ENCODE results near the gene UBAP1. TPM values are rescaled to one million over a fixed set of nuclear protein-coding genes. Genes with fewer than 3 reads are reported as not detected.
A peak's percentile ranks its signal among the peaks of the same experiment; 100 is the strongest.
"Not testable (repeated sequence)": the region's sequence is repeated elsewhere in the genome, so short reads cannot be mapped to it uniquely, and the experiment has no call there.

The UBAP1 gene
- 18.3 and 22.6 TPM in 2 replicates for total RNA-seq (2014; rRNA removed; shearing (Covaris generic); ENCODE audit: low replicate concordance)

DNA sequence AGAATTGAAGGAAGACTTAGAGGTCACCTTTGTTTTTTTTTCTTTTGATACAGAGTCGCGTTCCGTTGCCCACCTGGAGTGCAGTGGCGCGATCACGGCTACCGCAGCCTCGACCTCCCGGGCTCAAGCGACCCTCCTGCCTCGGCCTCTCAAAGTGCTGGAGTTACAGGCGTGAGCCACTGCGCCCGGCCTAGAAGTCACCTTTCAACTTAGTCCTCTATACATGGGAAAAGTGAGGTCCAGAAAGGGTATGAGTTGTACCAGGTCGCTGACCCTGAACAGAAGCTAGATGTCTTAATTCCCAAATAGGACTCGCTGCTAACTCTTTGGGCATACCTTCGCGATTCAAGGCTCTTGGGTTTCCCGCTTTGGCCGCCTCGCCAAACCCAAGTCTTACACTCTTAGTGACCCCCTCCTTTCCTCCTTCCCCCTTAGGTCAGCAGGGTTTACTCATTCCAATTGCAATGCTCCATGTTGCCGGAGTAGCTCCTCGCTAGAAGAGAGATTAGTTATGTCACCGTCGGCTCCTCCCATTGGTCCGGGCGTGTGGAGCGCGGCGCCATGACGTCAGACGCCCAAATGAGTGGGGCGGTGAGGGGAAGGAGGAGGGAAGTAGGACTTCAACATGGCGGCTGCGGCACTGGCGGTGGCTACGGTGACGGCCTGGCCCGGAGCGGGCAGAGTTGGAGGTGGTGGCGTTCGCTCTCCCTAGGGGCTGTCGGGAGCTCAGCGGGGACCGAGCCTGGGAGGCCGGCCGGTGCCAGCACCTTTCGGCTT, at the start of gene UBAP1:
UBAP1 (plus strand) TSS at position 608 of the 777 bp plus-strand sequence. CDS start 41,872 bp downstream, outside the sequence.
- Histone ChIP-seq H3K36me3 (ENCODE audit: insufficient read depth, low read length) (no peaks in the 10 kb centered on the region), H2AFZ (ENCODE audit: low read length) (peak within 1 kb of the TSS; percentile 97), H4K20me1 (ENCODE audit: insufficient read depth, low read depth, low read length) (no peaks in the 10 kb centered on the region), H3K27ac (ENCODE audit: low read length) (peak within 1 kb of the TSS; percentile 40), H3K79me2 (ENCODE audit: low read length) (peaks cover 49% of the 10 kb centered on the region), H3K4me1 (ENCODE audit: low read length) (peaks cover 16% of the 10 kb centered on the region), H3K9ac (ENCODE audit: low read length) (peak within 1 kb of the TSS; percentile 85), H3K27me3 (ENCODE audit: low read length) (no peaks in the 10 kb centered on the region), H3K9me3 (ENCODE audit: low read length) (no peaks in the 10 kb centered on the region), H3K9me2 (replicated peaks; ENCODE audit: insufficient read depth, low read length) (no peaks in the 10 kb centered on the region), H3K4me2 (ENCODE audit: low read depth, low read length, poor library complexity, severe bottlenecking) (peak within 1 kb of the TSS; percentile 90), H3K4me3 (ENCODE audit: low read length) (peak within 1 kb of the TSS; percentile 95)
- DNase-seq, result peak; percentile 98

DNA sequence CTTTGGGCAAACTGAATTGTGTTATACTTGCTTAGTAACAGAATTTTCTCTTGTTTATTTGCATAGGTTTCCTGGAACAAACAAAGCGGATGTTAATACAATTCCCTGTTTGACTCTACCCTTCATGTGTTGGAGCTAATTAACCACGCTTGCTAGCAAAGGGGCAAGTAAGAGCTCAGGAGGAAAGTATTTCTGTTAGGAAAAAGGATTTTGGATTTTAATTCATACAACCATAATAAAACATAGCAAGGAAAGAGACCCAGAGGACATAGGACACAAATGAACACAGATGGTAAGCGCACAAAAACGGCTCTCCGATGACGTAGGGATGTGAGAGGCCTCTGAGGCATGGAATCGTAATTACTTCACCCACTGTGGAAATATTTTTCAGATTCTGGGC, 47.3 kb upstream of the UBAP1 start:
- no peaks in the 10 kb centered on the region for H3K9me3 ChIP-seq (ENCODE audit: low read length)
- H3K27me3 ChIP-seq (ENCODE audit: low read length), result no peaks in the 10 kb centered on the region
- no peak overlapping the region for H3K4me3 ChIP-seq (ENCODE audit: low read length)
- no peaks in the 10 kb centered on the region for H3K9me2 ChIP-seq (replicated peaks; ENCODE audit: insufficient read depth, low read length)
- no peak overlapping the region for H2AFZ ChIP-seq (ENCODE audit: low read length)
- no peaks in the 10 kb centered on the region for H3K79me2 ChIP-seq (ENCODE audit: low read length)
- peaks cover 12% of the 10 kb centered on the region for H3K4me1 ChIP-seq (ENCODE audit: low read length)
- no peak for DNase-seq
- H3K36me3 ChIP-seq (ENCODE audit: insufficient read depth, low read length), result no peaks in the 10 kb centered on the region
- no peak overlapping the region for H3K4me2 ChIP-seq (ENCODE audit: low read depth, low read length, poor library complexity, severe bottlenecking)
- no peaks in the 10 kb centered on the region for H4K20me1 ChIP-seq (ENCODE audit: insufficient read depth, low read depth, low read length)
- H3K9ac ChIP-seq (ENCODE audit: low read length), result no peak overlapping the region
- no peak overlapping the region for H3K27ac ChIP-seq (ENCODE audit: low read length)

DNA sequence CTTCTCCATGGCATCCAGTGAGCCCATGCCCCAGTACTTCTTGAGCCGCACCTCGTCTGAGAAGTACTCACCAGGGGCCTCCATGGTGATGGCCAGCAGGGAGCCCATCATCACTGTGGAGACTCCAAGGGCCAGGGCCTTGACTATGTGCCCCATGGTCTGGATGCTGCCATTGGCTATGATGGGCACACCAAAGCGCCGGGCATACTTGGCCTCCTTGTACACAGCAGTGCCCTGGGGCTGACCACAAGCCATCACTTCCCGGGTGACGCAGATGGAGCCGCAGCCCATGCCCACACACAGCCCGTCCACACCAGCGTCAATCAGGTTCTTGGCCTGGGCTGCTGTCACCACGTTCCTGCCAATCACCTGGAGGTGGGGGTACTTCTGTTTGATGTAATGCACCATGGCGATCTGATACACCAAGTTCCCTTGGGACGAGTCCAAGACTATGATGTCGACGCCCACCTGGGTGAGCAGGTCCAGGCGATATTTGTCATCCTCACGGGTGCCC, 45.4 kb upstream of the UBAP1 start:
- H3K79me2 ChIP-seq (ENCODE audit: low read length), result no peaks in the 10 kb centered on the region
- H3K4me2 ChIP-seq (ENCODE audit: low read depth, low read length, poor library complexity, severe bottlenecking), result no peak overlapping the region
- no peak overlapping the region for H3K27ac ChIP-seq (ENCODE audit: low read length)
- no peak overlapping the region for H3K9ac ChIP-seq (ENCODE audit: low read length)
- H3K9me3 ChIP-seq (ENCODE audit: low read length), result no peaks in the 10 kb centered on the region
- H3K4me1 ChIP-seq (ENCODE audit: low read length), result no peaks in the 10 kb centered on the region
- DNase-seq, result no peak
- H3K9me2 ChIP-seq (replicated peaks; ENCODE audit: insufficient read depth, low read length), result no peaks in the 10 kb centered on the region
- no peaks in the 10 kb centered on the region for H3K27me3 ChIP-seq (ENCODE audit: low read length)
- no peaks in the 10 kb centered on the region for H4K20me1 ChIP-seq (ENCODE audit: insufficient read depth, low read depth, low read length)
- no peak overlapping the region for H2AFZ ChIP-seq (ENCODE audit: low read length)
- no peaks in the 10 kb centered on the region for H3K36me3 ChIP-seq (ENCODE audit: insufficient read depth, low read length)
- H3K4me3 ChIP-seq (ENCODE audit: low read length), result no peak overlapping the region

DNA sequence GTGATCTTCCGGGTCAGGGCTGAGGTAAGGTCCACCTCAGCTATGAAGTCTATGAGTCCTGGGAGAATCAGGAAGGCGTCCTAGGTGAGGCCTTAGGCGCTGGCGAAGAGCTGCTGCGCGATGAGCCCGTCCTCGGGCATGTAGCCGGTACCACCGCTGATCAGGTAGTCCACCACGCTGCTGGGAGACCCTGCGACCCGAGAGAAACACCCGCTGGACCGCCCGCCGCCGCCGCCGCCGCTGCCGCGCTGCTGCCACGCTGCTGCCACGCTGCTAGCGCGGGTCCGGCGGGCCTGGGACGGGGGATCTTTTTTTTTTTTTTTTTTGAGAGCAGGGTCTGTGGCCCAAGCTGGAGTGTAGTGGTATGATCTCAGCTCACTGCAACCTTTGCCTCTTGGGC, 44.3 kb upstream of the UBAP1 start:
- no peaks in the 10 kb centered on the region for H3K9me3 ChIP-seq (ENCODE audit: low read length)
- no peaks in the 10 kb centered on the region for H3K36me3 ChIP-seq (ENCODE audit: insufficient read depth, low read length)
- peak; percentile 16 for DNase-seq
- no peaks in the 10 kb centered on the region for H3K79me2 ChIP-seq (ENCODE audit: low read length)
- H4K20me1 ChIP-seq (ENCODE audit: insufficient read depth, low read depth, low read length), result no peaks in the 10 kb centered on the region
- H3K27me3 ChIP-seq (ENCODE audit: low read length), result no peaks in the 10 kb centered on the region
- no peaks in the 10 kb centered on the region for H3K9me2 ChIP-seq (replicated peaks; ENCODE audit: insufficient read depth, low read length)
- no peaks in the 10 kb centered on the region for H3K4me1 ChIP-seq (ENCODE audit: low read length)
- no peak overlapping the region for H2AFZ ChIP-seq (ENCODE audit: low read length)
- H3K4me3 ChIP-seq (ENCODE audit: low read length), result no peak overlapping the region
- no peak overlapping the region for H3K27ac ChIP-seq (ENCODE audit: low read length)
- no peak overlapping the region for H3K4me2 ChIP-seq (ENCODE audit: low read depth, low read length, poor library complexity, severe bottlenecking)
- H3K9ac ChIP-seq (ENCODE audit: low read length), result no peak overlapping the region

DNA sequence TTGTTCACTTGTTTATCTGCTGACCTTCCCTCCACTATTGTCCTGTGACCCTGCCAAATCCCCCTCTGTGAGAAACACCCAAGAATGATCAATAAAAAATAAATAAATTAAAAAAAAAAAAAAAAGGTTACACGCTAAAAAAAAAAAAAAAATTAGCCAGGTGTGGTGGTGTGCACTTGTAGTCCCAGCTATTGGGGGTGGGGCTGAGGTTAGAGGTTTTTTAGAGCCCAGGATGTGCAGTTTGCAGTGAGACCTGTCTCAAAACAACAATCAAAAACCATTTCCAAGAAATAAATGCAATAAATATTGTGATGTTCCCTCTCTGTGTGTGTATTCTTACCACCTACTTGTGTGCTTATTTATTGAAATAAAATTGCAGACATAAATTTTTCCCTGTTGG, 40.2 kb upstream of the UBAP1 start:
- DNase-seq; H3K36me3 ChIP-seq (ENCODE audit: insufficient read depth, low read length); H3K9me3 ChIP-seq (ENCODE audit: low read length); H3K79me2 ChIP-seq (ENCODE audit: low read length); H3K4me2 ChIP-seq (ENCODE audit: low read depth, low read length, poor library complexity, severe bottlenecking); H4K20me1 ChIP-seq (ENCODE audit: insufficient read depth, low read depth, low read length); H3K27me3 ChIP-seq (ENCODE audit: low read length); H3K4me1 ChIP-seq (ENCODE audit: low read length); H2AFZ ChIP-seq (ENCODE audit: low read length); H3K9me2 ChIP-seq (replicated peaks; ENCODE audit: insufficient read depth, low read length); H3K9ac ChIP-seq (ENCODE audit: low read length); H3K4me3 ChIP-seq (ENCODE audit: low read length); H3K27ac ChIP-seq (ENCODE audit: low read length): not testable (repeated sequence)

DNA sequence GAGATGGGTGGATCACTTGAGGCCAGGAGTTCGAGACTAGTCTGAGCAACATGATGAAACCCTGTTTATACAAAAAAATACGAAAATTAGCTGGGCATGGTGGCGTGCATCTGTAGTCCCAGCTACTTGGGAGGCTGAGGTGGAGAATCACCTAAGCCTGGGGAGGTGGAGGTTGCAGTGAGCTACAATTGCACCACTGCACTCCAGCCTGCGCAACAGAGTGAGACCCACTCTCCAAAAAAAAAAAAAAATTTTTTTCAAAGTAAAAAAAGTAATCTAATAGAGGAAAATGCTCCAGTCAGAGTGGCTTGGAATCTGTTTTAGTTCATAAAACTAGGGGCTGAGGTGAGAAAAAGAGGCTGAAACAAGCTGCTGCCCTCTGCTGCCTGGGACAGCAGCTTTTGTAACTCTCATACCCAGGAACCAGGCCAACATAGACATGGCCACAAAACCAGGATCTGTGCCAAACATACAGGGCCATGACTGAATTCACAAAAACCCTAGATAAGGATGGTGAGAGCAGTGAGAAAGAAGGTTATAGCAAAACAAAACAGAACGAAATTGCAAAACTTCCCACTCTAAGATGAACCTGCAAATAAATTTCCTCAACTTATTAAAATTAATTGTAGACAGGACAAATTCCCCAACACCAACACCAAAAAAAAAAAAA, 39.2 kb upstream of the UBAP1 start:
- no peaks in the 10 kb centered on the region for H3K27me3 ChIP-seq (ENCODE audit: low read length)

DNA sequence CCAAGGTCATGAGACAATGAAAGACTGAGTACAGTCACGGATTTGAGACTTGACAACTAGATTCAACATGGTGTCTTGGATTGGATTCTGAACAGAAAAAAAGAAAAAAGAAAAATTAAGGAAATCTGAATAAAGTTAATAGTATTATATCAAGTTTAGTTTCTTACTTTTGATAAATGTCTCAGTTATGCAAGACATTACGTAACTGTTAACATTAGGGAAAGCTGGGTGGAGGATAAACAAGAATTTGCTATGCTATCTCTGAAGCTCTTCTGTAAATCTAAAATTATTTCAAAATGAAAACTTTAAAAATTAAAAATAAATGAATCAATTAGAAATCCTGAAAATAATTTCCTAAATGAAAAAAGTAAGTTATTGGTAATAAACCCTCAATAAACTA, 38.0 kb upstream of the UBAP1 start:
- Histone ChIP-seq H3K27ac (ENCODE audit: low read length) (no peak overlapping the region), H3K79me2 (ENCODE audit: low read length) (no peaks in the 10 kb centered on the region), H3K4me1 (ENCODE audit: low read length) (no peaks in the 10 kb centered on the region), H3K9me3 (ENCODE audit: low read length) (no peaks in the 10 kb centered on the region), H3K4me2 (ENCODE audit: low read depth, low read length, poor library complexity, severe bottlenecking) (no peak overlapping the region), H3K36me3 (ENCODE audit: insufficient read depth, low read length) (no peaks in the 10 kb centered on the region), H3K9ac (ENCODE audit: low read length) (no peak overlapping the region), H3K4me3 (ENCODE audit: low read length) (no peak overlapping the region), H4K20me1 (ENCODE audit: insufficient read depth, low read depth, low read length) (no peaks in the 10 kb centered on the region), H2AFZ (ENCODE audit: low read length) (no peak overlapping the region), H3K9me2 (replicated peaks; ENCODE audit: insufficient read depth, low read length) (no peaks in the 10 kb centered on the region), H3K27me3 (ENCODE audit: low read length) (no peaks in the 10 kb centered on the region)
- DNase-seq, result no peak

More for the DNA sequence above, 39.2 kb upstream of the UBAP1 start:
- H3K4me3 ChIP-seq (ENCODE audit: low read length), result no peak overlapping the region
- H3K36me3 ChIP-seq (ENCODE audit: insufficient read depth, low read length), result no peaks in the 10 kb centered on the region
- no peak overlapping the region for H3K4me2 ChIP-seq (ENCODE audit: low read depth, low read length, poor library complexity, severe bottlenecking)
- H3K9me3 ChIP-seq (ENCODE audit: low read length), result no peaks in the 10 kb centered on the region
- H2AFZ ChIP-seq (ENCODE audit: low read length), result no peak overlapping the region
- H4K20me1 ChIP-seq (ENCODE audit: insufficient read depth, low read depth, low read length), result no peaks in the 10 kb centered on the region
- no peaks in the 10 kb centered on the region for H3K79me2 ChIP-seq (ENCODE audit: low read length)
- H3K9ac ChIP-seq (ENCODE audit: low read length), result no peak overlapping the region
- no peak overlapping the region for H3K27ac ChIP-seq (ENCODE audit: low read length)
- peak; percentile 62 for DNase-seq
- no peaks in the 10 kb centered on the region for H3K4me1 ChIP-seq (ENCODE audit: low read length)
- no peaks in the 10 kb centered on the region for H3K9me2 ChIP-seq (replicated peaks; ENCODE audit: insufficient read depth, low read length)

DNA sequence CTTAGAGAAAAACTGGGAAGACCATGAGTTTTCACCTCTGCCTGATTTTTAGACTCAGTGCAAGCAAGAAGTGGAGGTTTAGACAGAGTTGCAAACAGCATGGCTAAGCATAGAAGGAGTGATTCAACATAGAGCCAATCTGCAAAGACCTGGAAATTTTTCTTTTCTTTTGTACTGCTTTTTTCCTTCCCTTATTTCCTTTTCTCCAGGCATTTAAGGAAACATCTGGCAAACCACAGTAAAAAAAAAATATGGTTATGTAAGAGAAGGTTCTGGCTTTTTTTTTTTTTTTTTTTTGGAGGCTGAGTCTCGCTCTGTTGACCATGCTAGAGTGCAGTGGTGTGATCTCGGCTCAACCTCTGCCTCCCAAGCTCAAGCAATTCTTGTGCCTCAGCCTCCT, 35.7 kb upstream of the UBAP1 start:
- Histone ChIP-seq H3K9me2 (replicated peaks; ENCODE audit: insufficient read depth, low read length) (no peaks in the 10 kb centered on the region), H3K4me3 (ENCODE audit: low read length) (no peak overlapping the region), H3K27me3 (ENCODE audit: low read length) (no peaks in the 10 kb centered on the region), H2AFZ (ENCODE audit: low read length) (no peak overlapping the region), H3K9ac (ENCODE audit: low read length) (no peak overlapping the region), H3K9me3 (ENCODE audit: low read length) (no peaks in the 10 kb centered on the region), H3K4me2 (ENCODE audit: low read depth, low read length, poor library complexity, severe bottlenecking) (no peak overlapping the region), H3K27ac (ENCODE audit: low read length) (no peak overlapping the region), H3K79me2 (ENCODE audit: low read length) (no peaks in the 10 kb centered on the region), H3K36me3 (ENCODE audit: insufficient read depth, low read length) (no peaks in the 10 kb centered on the region), H3K4me1 (ENCODE audit: low read length) (no peaks in the 10 kb centered on the region), H4K20me1 (ENCODE audit: insufficient read depth, low read depth, low read length) (no peaks in the 10 kb centered on the region)
- no peak for DNase-seq

Data from Karpas-422 (cell line).